Measurements from ENCODE around the gene PARP1.

GRCh38 chr1:226407199-226407496 lies 745 bp downstream of the PARP1 start:
- no peak for TF ChIP-seq POLR2AphosphoS5 (IDR thresholded peaks at IDR 0.05)
- TF ChIP-seq, protein P1, sequence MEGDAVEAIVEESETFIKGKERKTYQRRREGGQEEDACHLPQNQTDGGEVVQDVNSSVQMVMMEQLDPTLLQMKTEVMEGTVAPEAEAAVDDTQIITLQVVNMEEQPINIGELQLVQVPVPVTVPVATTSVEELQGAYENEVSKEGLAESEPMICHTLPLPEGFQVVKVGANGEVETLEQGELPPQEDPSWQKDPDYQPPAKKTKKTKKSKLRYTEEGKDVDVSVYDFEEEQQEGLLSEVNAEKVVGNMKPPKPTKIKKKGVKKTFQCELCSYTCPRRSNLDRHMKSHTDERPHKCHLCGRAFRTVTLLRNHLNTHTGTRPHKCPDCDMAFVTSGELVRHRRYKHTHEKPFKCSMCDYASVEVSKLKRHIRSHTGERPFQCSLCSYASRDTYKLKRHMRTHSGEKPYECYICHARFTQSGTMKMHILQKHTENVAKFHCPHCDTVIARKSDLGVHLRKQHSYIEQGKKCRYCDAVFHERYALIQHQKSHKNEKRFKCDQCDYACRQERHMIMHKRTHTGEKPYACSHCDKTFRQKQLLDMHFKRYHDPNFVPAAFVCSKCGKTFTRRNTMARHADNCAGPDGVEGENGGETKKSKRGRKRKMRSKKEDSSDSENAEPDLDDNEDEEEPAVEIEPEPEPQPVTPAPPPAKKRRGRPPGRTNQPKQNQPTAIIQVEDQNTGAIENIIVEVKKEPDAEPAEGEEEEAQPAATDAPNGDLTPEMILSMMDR (IDR thresholded peaks at IDR 0.05) = no peak
